ENCODE measurements around the gene GMPR2. TPM values are rescaled to one million over a fixed set of nuclear protein-coding genes. Genes with fewer than 3 reads are reported as not detected.

GMPR2 gene
- total and polyA plus RNA-seq, 2 of the 13 experiments (the other 11 are each of a cell fraction or from before 2014, with no cell fraction given): 210 to 273 TPM

GRCh38 chr14:24258119-24258518 is 25.4 kb downstream of the GMPR2 start:
- Histone ChIP-seq H2AFZ (ENCODE audit: low read length) (no peak overlapping the region), H3K4me3 (replicated peaks in 1 of 3; ENCODE audit: insufficient read depth in 1 of 3, low read depth in 2 of 3, low read length in 3 of 3) (no peak overlapping the region), H3K4me2 (ENCODE audit: low read depth, low read length) (no peak overlapping the region), H3K36me3 (replicated peaks in 1 of 2; ENCODE audit: control insufficient read depth in 1 of 2, insufficient read depth in 2 of 2, low read length in 2 of 2) (peaks cover 0 to 1% of the 10 kb centered on the region in 2 experiments; a peak in 1 of 5 replicates), H3K27me3 (ENCODE audit: control insufficient read depth in 1 of 2, insufficient read depth in 2 of 2, low read length in 2 of 2) (no peaks in the 10 kb centered on the region), H3K27ac (ENCODE audit: extremely low read length, insufficient read depth, low read length) (no peak overlapping the region), H4K20me1 (ENCODE audit: insufficient read depth, low read length) (no peaks in the 10 kb centered on the region), H3K4me1 (ENCODE audit: insufficient read depth, low read length) (peaks cover 36% of the 10 kb centered on the region), H3K79me2 (ENCODE audit: insufficient read depth, low read length) (no peaks in the 10 kb centered on the region), H3K9me3 (ENCODE audit: low read length) (no peaks in the 10 kb centered on the region), H3K9ac (ENCODE audit: insufficient read depth, low read depth, low read length) (no peak overlapping the region)
- no peak for DNase-seq (ENCODE audit: low spot score)
- in situ Hi-C loops (cut with HindIII; ENCODE audit: extremely low pct_ligation_motif_present, low pct_unique_long_range_greater_than_20kb): no loop called here
- no peak for ATAC-seq
- CTCF ChIA-PET (ENCODE audit: low intra/inter-chr PET ratio, low total read pairs): no interaction called here
- intact Hi-C loops (cut with micrococcal nuclease; ENCODE audit: unreplicated experiment): no loop called here
- POLR2A ChIA-PET: interaction anchor here (1.6 to 13.2 kb wide), 3 partner anchors 12 to 16 kb away, joined by 7 to 254 read pairs (median 40); partner anchors contain the start of genes RABGGTA and TINF2
- no peak for FAIRE-seq
- BruUV-seq (replicated peaks): no TSS peak
- TF ChIP-seq ZNF670 (CRISPR knock-in tag; IDR thresholded peaks at IDR 0.05; ENCODE audit: borderline replicate concordance): no peak
- TF ChIP-seq PHF8 (CRISPR knock-in tag; IDR thresholded peaks at IDR 0.05): no peak
- no peak for TF ChIP-seq ARID4A (CRISPR knock-in tag; IDR thresholded peaks at IDR 0.05; ENCODE audit: borderline replicate concordance)
- no peak for TF ChIP-seq FUBP1 (CRISPR knock-in tag; IDR thresholded peaks at IDR 0.05; ENCODE audit: borderline replicate concordance)
- no peak for TF ChIP-seq SIN3B (IDR thresholded peaks at IDR 0.05; ENCODE audit: low read length)
- no peak for TF ChIP-seq SUZ12 (IDR thresholded peaks at IDR 0.05; ENCODE audit: low read depth, low read length)
- TF ChIP-seq PHF21A (CRISPR knock-in tag; IDR thresholded peaks at IDR 0.05): no peak
- WGBS (ENCODE audit: low lambda C conversion rate): 91% methylated on average over 9 of the region's 9 CpGs
